Measurements from ENCODE around the gene CHCHD6.
"Not testable (repeated sequence)": the region's sequence is repeated elsewhere in the genome, so short reads cannot be mapped to it uniquely, and the experiment has no call there.

Gene CHCHD6

GRCh38 chr3:126766653-126767052 is 62.6 kb downstream of the CHCHD6 start:
- DNase-seq (ENCODE audit: low read depth in 2 of 2) = no peak

- DNase-seq (ENCODE audit: low read depth in 2 of 2) = no peak
Measured at GRCh38 chr3:126768903-126769302, 64.9 kb downstream of the CHCHD6 start.

- DNase-seq (ENCODE audit: low read depth in 2 of 2) = no peak
Measured at GRCh38 chr3:126770096-126770495, 66.1 kb downstream of the CHCHD6 start.

GRCh38 chr3:126773167-126773566 is 69.1 kb downstream of the CHCHD6 start:
- no peak for DNase-seq (ENCODE audit: low read depth in 2 of 2)

GRCh38 chr3:126773783-126774182 is 69.7 kb downstream of the CHCHD6 start:
- no peak for DNase-seq (ENCODE audit: low read depth in 2 of 2)

GRCh38 chr3:126777366-126777765 is 73.3 kb downstream of the CHCHD6 start:
- DNase-seq (ENCODE audit: low read depth in 2 of 2) = no peak

- DNase-seq (ENCODE audit: low read depth in 2 of 2) = no peak
Measured at GRCh38 chr3:126780666-126781065, 76.6 kb downstream of the CHCHD6 start.

- DNase-seq (ENCODE audit: low read depth in 2 of 2) = no peak
Measured at GRCh38 chr3:126781406-126781805, 77.4 kb downstream of the CHCHD6 start.

GRCh38 chr3:126781889-126782491 is 78.0 kb downstream of the CHCHD6 start:
- DNase-seq (ENCODE audit: low read depth in 2 of 2) = no peak

GRCh38 chr3:126782536-126782935 is 78.5 kb downstream of the CHCHD6 start:
- no peak for DNase-seq (ENCODE audit: low read depth in 2 of 2)

- no peak for DNase-seq (ENCODE audit: low read depth in 2 of 2)
Measured at GRCh38 chr3:126784254-126784653, 80.2 kb downstream of the CHCHD6 start.

GRCh38 chr3:126791320-126791719 is 87.3 kb downstream of the CHCHD6 start:
- DNase-seq (ENCODE audit: low read depth in 2 of 2) = not testable (repeated sequence)

GRCh38 chr3:126792998-126793397 is 89.0 kb downstream of the CHCHD6 start:
- no peak for DNase-seq (ENCODE audit: low read depth in 2 of 2)

GRCh38 chr3:126797563-126797962 is 93.5 kb downstream of the CHCHD6 start:
- DNase-seq (ENCODE audit: low read depth in 2 of 2) = no peak

GRCh38 chr3:126798521-126798920 is 94.5 kb downstream of the CHCHD6 start:
- DNase-seq (ENCODE audit: low read depth in 2 of 2) = no peak

GRCh38 chr3:126799099-126799498 is 95.1 kb downstream of the CHCHD6 start:
- DNase-seq (ENCODE audit: low read depth in 2 of 2) = no peak

GRCh38 chr3:126801312-126801711 is 97.3 kb downstream of the CHCHD6 start:
- DNase-seq (ENCODE audit: low read depth in 2 of 2) = not testable (repeated sequence)

- no peak for DNase-seq (ENCODE audit: low read depth in 2 of 2)
Measured at GRCh38 chr3:126807795-126808194, 103.8 kb downstream of the CHCHD6 start.

- no peak for DNase-seq (ENCODE audit: low read depth in 2 of 2)
Measured at GRCh38 chr3:126811530-126811929, 107.5 kb downstream of the CHCHD6 start.

- DNase-seq (ENCODE audit: low read depth in 2 of 2) = no peak
Measured at GRCh38 chr3:126816298-126816697, 112.3 kb downstream of the CHCHD6 start.

- no peak for DNase-seq (ENCODE audit: low read depth in 2 of 2)
Measured at GRCh38 chr3:126816986-126817777, 113.1 kb downstream of the CHCHD6 start.

- no peak for DNase-seq (ENCODE audit: low read depth in 2 of 2)
Measured at GRCh38 chr3:126817781-126818180, 113.7 kb downstream of the CHCHD6 start.

GRCh38 chr3:126818400-126819095 is 114.5 kb downstream of the CHCHD6 start:
- no peak for DNase-seq (ENCODE audit: low read depth in 2 of 2)
